HG02678 (cell line): ENCODE results near the gene CHRNE.
A peak's percentile ranks its signal among the peaks of the same experiment; 100 is the strongest.
"Not testable (repeated sequence)": the region's sequence is repeated elsewhere in the genome, so short reads cannot be mapped to it uniquely, and the experiment has no call there.

Experiments
- ATAC-seq: cut with Tn5 transposase; IDR thresholded peaks from one replicate; pipeline ENCODE4 v1.9.1; 2021; ENCODE audit warnings: mild to moderate bottlenecking, moderate library complexity; ENCODE audit not compliant: unreplicated experiment

Gene CHRNE

GRCh38 chr17:4939796-4940554, 37.1 kb upstream of the CHRNE start, which contains the start of the genes RNF167 and SLC25A11:
Gene RNF167, plus strand, starts transcription at chr17:4940268. Its CDS starts 642 bp downstream, at chr17:4940910.
Gene SLC25A11, minus strand, starts transcription at chr17:4940046. Its CDS starts 136 bp downstream, at chr17:4939910.
- ATAC-seq, result peak; percentile 77

DNA sequence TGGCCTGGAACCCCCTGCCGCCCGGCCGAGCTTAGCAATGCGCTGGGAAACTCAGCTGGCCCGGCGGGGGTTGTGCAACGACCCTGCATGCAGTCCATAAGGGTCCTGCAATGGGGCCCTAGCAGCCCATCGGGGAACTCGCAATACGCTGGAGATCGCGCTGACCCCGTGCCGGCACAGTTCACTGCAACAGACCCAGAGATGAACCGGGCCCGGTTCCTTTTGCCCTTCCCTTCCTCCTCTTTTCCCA, 36.6 kb upstream of the CHRNE start:
- peak; percentile 4 for ATAC-seq

GRCh38 chr17:4938688-4939545, 36.0 kb upstream of the CHRNE start:
- no peak for ATAC-seq

DNA sequence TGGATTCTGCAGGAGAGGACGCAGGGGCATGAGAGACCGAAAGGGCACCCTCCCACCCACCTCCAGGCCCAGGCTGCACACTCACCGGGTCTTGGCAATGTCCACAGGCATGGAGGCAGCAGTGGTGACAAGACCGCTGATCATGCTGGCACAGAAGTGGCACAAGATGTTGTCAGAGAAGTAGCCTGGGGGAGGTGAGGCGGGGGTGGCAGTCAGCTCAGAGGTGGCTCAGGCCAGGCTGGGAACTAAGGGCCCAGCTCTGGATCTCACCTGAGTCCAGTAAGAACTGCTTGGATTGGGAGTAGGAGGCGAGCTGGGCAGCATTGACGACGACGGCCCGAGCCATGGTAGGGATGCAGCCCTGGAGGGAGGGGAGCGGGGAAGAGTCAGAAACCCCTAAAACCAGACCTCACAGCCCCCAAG, 35.2 kb upstream of the CHRNE start:
- no peak for ATAC-seq

DNA sequence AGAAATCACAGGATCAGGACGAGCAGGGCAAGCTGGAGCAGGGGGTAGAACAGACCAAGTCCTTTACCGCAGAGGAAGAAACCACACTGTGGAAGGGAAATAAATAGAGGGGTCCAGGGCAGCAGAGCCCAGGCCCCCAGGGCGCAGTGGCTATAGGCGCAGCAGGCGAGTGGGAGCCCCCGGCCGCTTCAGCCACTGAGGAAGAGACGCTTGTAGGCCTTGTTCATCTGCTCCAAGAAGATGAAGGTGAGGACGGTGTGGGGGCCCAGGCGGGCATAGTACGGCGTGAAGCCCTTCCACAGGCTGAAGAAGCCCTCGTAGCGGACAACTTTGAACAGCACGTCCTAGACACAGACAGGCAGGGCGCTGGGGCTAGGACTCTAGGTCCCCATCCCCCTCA, 34.7 kb upstream of the CHRNE start:
- ATAC-seq, result no peak

GRCh38 chr17:4936436-4936835, 33.5 kb upstream of the CHRNE start:
- ATAC-seq, result no peak

DNA sequence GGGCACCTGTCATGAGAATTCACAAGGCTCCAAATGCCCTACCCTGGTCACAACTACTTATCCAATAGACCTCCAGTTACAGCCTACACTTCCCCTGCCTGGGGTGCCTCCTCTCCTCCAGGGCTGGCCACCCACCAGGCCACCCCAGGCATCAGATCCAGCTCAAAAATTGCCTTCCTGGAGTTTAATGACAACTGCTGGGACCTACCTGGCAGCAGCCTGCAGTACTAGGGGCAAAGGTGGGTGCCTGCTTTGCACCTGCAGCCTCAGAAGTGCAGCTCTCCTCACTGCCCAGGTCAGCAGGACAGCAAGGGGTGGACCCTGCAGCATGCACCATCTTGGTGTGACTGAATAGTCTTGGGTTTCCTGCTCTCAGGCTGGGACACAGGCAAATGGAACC, 32.8 kb upstream of the CHRNE start:
- ATAC-seq, result no peak

- peak; percentile 44 for ATAC-seq
Measured at GRCh38 chr17:4934173-4934979, 31.5 kb upstream of the CHRNE start.

- no peak for ATAC-seq
Measured at GRCh38 chr17:4933646-4934045, 30.7 kb upstream of the CHRNE start.

GRCh38 chr17:4932756-4933155, 29.9 kb upstream of the CHRNE start:
- no peak for ATAC-seq

DNA sequence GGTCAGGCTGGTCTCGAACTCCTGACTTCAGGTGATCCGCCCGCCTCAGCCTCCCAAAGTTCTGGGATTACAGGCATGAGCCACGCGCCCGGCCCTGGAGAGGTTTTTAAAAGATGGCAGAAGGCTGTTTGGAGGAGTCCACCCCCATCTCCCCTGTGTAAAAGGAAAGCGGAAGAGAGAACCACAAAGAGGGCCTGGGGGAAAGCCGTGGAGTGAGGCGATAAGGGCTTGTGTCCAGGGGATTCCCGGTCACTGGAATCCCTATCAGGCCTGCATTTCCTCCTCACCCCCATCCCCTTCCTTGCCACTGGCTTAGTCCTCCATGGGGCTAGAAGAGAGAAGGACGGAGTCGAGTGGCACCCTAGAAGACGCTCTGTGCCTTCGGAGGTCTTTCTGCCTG, 29.1 kb upstream of the CHRNE start, which contains the start of gene GP1BA:
Gene GP1BA, plus strand, starts transcription at position 315 of the 400 bp plus-strand sequence. CDS start 328 bp downstream, outside the sequence.
- ATAC-seq, result no peak

- no peak for ATAC-seq
Measured at GRCh38 chr17:4928881-4929280, 26.0 kb upstream of the CHRNE start.

GRCh38 chr17:4926577-4927335, 23.9 kb upstream of the CHRNE start:
- ATAC-seq, result not testable (repeated sequence)

DNA sequence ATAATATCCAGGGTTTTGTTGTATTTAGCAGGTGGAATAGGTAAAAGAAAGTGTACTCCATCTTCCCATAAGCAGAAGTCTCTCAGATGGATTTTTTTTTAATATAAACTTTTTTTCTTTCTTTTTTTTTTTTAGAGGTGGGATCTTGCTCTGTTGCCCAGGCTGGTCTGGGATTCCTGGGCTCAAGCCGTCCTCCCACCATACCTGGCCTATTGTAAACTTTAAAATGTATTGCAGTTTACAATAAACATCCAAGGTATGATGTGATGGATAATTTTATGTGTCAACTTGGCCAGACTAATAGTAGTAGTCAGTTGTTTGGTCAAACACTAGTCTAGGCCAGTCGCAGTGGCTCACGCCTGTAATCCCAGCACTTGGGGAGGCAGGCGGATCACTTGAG, 18.4 kb upstream of the CHRNE start:
- ATAC-seq, result no peak

- no peak for ATAC-seq
Measured at GRCh38 chr17:4920351-4921048, 17.6 kb upstream of the CHRNE start.

- ATAC-seq, result no peak
Measured at GRCh38 chr17:4919511-4920047, 16.7 kb upstream of the CHRNE start.

- ATAC-seq, result not testable (repeated sequence)
Measured at GRCh38 chr17:4914551-4914950, 11.7 kb upstream of the CHRNE start.

GRCh38 chr17:4913994-4914393, 11.1 kb upstream of the CHRNE start:
- ATAC-seq, result no peak

GRCh38 chr17:4908711-4909496, 6.0 kb upstream of the CHRNE start:
- peak; percentile 58 for ATAC-seq
